DOHH2 (cell line): ENCODE results near the gene AP1S3.

Source experiments
- CTCF ChIP-seq: fragments of 200-600 bp; sonication (generic); IDR thresholded peaks from one replicate; pipeline ENCODE4 v1.5.1; 2014; ENCODE audit warnings: antibody characterized with exemption, mild to moderate bottlenecking, low read depth, low read length; ENCODE audit not compliant: poor library complexity, severe bottlenecking
- EZH2phosphoT487 ChIP-seq: fragments of 200-600 bp; sonication (generic); IDR thresholded peaks from 2 replicates; pipeline ENCODE4 v1.6.1; 2017; ENCODE audit warnings: borderline replicate concordance, mild to moderate bottlenecking, antibody characterized with exemption, low read length, moderate library complexity, mixed read lengths

GRCh38 chr2:223886726-223887125 is 49.3 kb upstream of the AP1S3 start:
- TF ChIP-seq CTCF (no peak), EZH2phosphoT487 (no peak)
